NB4 (cell line): Measurements from ENCODE around the gene APOBEC4.

ENCODE experiments used
- DNase-seq: peaks from one replicate; pipeline ENCODE4 v3.0.0; 2010; ENCODE audit warnings: low read depth
- H3K4me3 ChIP-seq: one replicate; pipeline ENCODE4 v1.5.1; 2011; ENCODE audit warnings: mild to moderate bottlenecking, low read depth, low read length, moderate library complexity
- CTCF ChIP-seq: IDR thresholded peaks from one replicate; pipeline ENCODE4 v1.5.1; 2012; ENCODE audit warnings: low read depth, low read length
- MAX ChIP-seq: IDR thresholded peaks from 2 replicates; pipeline ENCODE4 v1.6.1; 2011; ENCODE audit warnings: low read depth, low read length
- MYC ChIP-seq: IDR thresholded peaks from 2 replicates; pipeline ENCODE4 v1.6.1; 2011; ENCODE audit warnings: low read depth, low read length
- POLR2A ChIP-seq: IDR thresholded peaks from 2 replicates; pipeline ENCODE4 v1.6.1; 2011; ENCODE audit warnings: mild to moderate bottlenecking; ENCODE audit not compliant: insufficient read length; ENCODE audit errors: extremely low read depth

The APOBEC4 gene

GRCh38 chr1:183600634-183601033 lies 52.5 kb downstream of the APOBEC4 start:
- H3K4me3 ChIP-seq, result no peak overlapping the region
- no peak for DNase-seq
- TF ChIP-seq POLR2A, result no peak
- TF ChIP-seq CTCF, result no peak
- TF ChIP-seq MAX, result no peak
- TF ChIP-seq MYC, result no peak

- no peak for TF ChIP-seq MAX
- no peak for TF ChIP-seq CTCF
- no peak for TF ChIP-seq POLR2A
- no peak for TF ChIP-seq MYC
These were observed 53.0 kb downstream of the APOBEC4 start for GRCh38 chr1:183600136-183600535.

GRCh38 chr1:183598386-183598785 lies 54.7 kb downstream of the APOBEC4 start:
- TF ChIP-seq MYC (no peak), MAX (no peak), CTCF (no peak), POLR2A (no peak)
- no peak for DNase-seq

More at GRCh38 chr1:183600136-183600535, 53.0 kb downstream of the APOBEC4 start:
- DNase-seq, result peak; percentile 69
- H3K4me3 ChIP-seq, result no peak overlapping the region

GRCh38 chr1:183597656-183598347 lies 55.3 kb downstream of the APOBEC4 start:
- no peak overlapping the region for H3K4me3 ChIP-seq
- DNase-seq, result no peak
- TF ChIP-seq CTCF, result no peak
- no peak for TF ChIP-seq MYC
- no peak for TF ChIP-seq MAX
- TF ChIP-seq POLR2A, result no peak

More at GRCh38 chr1:183598386-183598785, 54.7 kb downstream of the APOBEC4 start:
- no peak overlapping the region for H3K4me3 ChIP-seq

GRCh38 chr1:183596500-183596899 lies 56.6 kb downstream of the APOBEC4 start:
- H3K4me3 ChIP-seq, result no peak overlapping the region
- DNase-seq, result no peak
- no peak for TF ChIP-seq POLR2A
- no peak for TF ChIP-seq MYC
- TF ChIP-seq MAX, result no peak
- TF ChIP-seq CTCF, result no peak
